GM23338 (cell line): ENCODE data around the gene KIF18A. TPM values are rescaled to one million over a fixed set of nuclear protein-coding genes. Genes with fewer than 3 reads are reported as not detected.

Source experiments
- ATAC-seq: fragments of 200-7000 bp; cut with Tn5 transposase; 3 replicates; pipeline ENCODE4 v1.9.1; 2020
- DNase-seq: peaks from one replicate; pipeline ENCODE4 v3.0.0-alpha.2; 2015; ENCODE audit warnings: low spot score
- H2AFZ ChIP-seq: fragments of 200-600 bp; sonication (generic); 2 replicates; pipeline ENCODE4 v1.8.0; 2016; ENCODE audit warnings: antibody characterized with exemption, mild to moderate bottlenecking, moderate library complexity
- H3F3A ChIP-seq: fragments of 200-600 bp; sonication (generic); replicated peaks from 2 replicates; pipeline ENCODE4 v1.8.0; 2017; ENCODE audit warnings: antibody characterized with exemption, mixed run types, low read depth
- H3K27ac ChIP-seq: fragments of 200-600 bp; sonication (generic); 2 replicates; pipeline ENCODE4 v1.6.1; 2016; ENCODE audit warnings: low read depth
- H3K27me3 ChIP-seq: fragments of 200-600 bp; sonication (generic); 2 replicates; pipeline ENCODE4 v1.8.0; 2016; ENCODE audit warnings: mild to moderate bottlenecking, mixed run types, moderate library complexity; ENCODE audit not compliant: insufficient read depth
- H3K36me3 ChIP-seq: fragments of 200-600 bp; sonication (generic); 2 replicates; pipeline ENCODE4 v1.8.0; 2016; ENCODE audit warnings: mild to moderate bottlenecking; ENCODE audit not compliant: insufficient read depth
- H3K4me1 ChIP-seq: fragments of 200-600 bp; sonication (generic); 2 replicates; pipeline ENCODE4 v1.8.0; 2016; ENCODE audit warnings: mild to moderate bottlenecking, moderate library complexity; ENCODE audit not compliant: insufficient read depth
- H3K4me2 ChIP-seq: fragments of 200-600 bp; sonication (generic); 2 replicates; pipeline ENCODE4 v1.7.1; 2017; ENCODE audit warnings: mixed run types
- H3K4me3 ChIP-seq: fragments of 200-600 bp; sonication (generic); 2 replicates; pipeline ENCODE4 v1.6.1; 2016; ENCODE audit warnings: mixed run types
- H3K79me2 ChIP-seq: fragments of 200-600 bp; sonication (generic); replicated peaks from 2 replicates; pipeline ENCODE4 v1.8.0; 2017; ENCODE audit warnings: mild to moderate bottlenecking; ENCODE audit not compliant: insufficient read depth
- H3K9me2 ChIP-seq: fragments of 200-600 bp; sonication (generic); 2 replicates; pipeline ENCODE4 v1.8.0; 2017; ENCODE audit not compliant: insufficient read depth
- H4K20me1 ChIP-seq: fragments of 200-600 bp; sonication (generic); replicated peaks from 2 replicates; pipeline ENCODE4 v1.8.0; 2017; ENCODE audit warnings: mild to moderate bottlenecking; ENCODE audit not compliant: insufficient read depth
- H3K27ac Mint-ChIP-seq: 2 replicates; pipeline ENCODE4 v1.8.0; 2020; ENCODE audit warnings: inconsistent platforms, mild to moderate bottlenecking, moderate library complexity, mixed read lengths
- H3K27me3 Mint-ChIP-seq: 3 replicates; pipeline ENCODE4 v1.8.0; 2022; ENCODE audit warnings: low read depth, mild to moderate bottlenecking, moderate library complexity, mixed read lengths, inconsistent platforms; ENCODE audit not compliant: insufficient read depth, poor library complexity
- H3K36me3 Mint-ChIP-seq: 3 replicates; pipeline ENCODE4 v1.8.0; 2021; ENCODE audit warnings: low read depth, mild to moderate bottlenecking, inconsistent platforms, moderate library complexity, mixed read lengths
- H3K4me1 Mint-ChIP-seq: 3 replicates; pipeline ENCODE4 v1.8.0; 2020; ENCODE audit warnings: mild to moderate bottlenecking, inconsistent platforms, mixed read lengths
- H3K4me3 Mint-ChIP-seq: 3 replicates; pipeline ENCODE4 v1.8.0; 2021; ENCODE audit warnings: moderate library complexity, mild to moderate bottlenecking, inconsistent platforms, mixed read lengths
- H3K9me3 Mint-ChIP-seq: 3 replicates; pipeline ENCODE4 v1.8.0; 2020; ENCODE audit warnings: moderate library complexity, mild to moderate bottlenecking, inconsistent platforms, mixed read lengths
- CREB1 ChIP-seq: fragments of 250-450 bp; sonication (Bioruptor Pico); IDR thresholded peaks from 2 replicates; pipeline ENCODE4 v1.5.0; 2020; ENCODE audit warnings: low read depth, mild to moderate bottlenecking, moderate library complexity
- ETS1 ChIP-seq: IDR thresholded peaks from 2 replicates; pipeline ENCODE4 v1.6.1; 2016; ENCODE audit warnings: antibody characterized with exemption
- EZH2 ChIP-seq: fragments of 200-600 bp; sonication (generic); IDR thresholded peaks from one replicate; pipeline ENCODE4 v1.8.0; 2017; ENCODE audit warnings: antibody characterized with exemption, mild to moderate bottlenecking, low read depth; ENCODE audit not compliant: unreplicated experiment
- EZH2phosphoT487 ChIP-seq: fragments of 200-600 bp; sonication (generic); IDR thresholded peaks from one replicate; pipeline ENCODE4 v1.8.1; 2018; ENCODE audit warnings: antibody characterized with exemption; ENCODE audit not compliant: unreplicated experiment
- NANOG ChIP-seq: IDR thresholded peaks from 2 replicates; pipeline ENCODE4 v1.6.1; 2016; ENCODE audit warnings: antibody characterized with exemption, borderline replicate concordance
- POLR2AphosphoS5 ChIP-seq: IDR thresholded peaks from 2 replicates; pipeline ENCODE4 v1.6.1; 2016; ENCODE audit warnings: antibody characterized with exemption, low read depth
- STAT1 ChIP-seq: IDR thresholded peaks from one replicate; pipeline ENCODE4 v1.6.1; 2016; ENCODE audit warnings: antibody characterized with exemption; ENCODE audit not compliant: unreplicated experiment
- ZNF114 ChIP-seq: fragments of 250-450 bp; sonication (Bioruptor Pico); IDR thresholded peaks from 2 replicates; pipeline ENCODE4 v1.5.0; 2020; ENCODE audit warnings: mild to moderate bottlenecking, moderate library complexity
- ZNF331 ChIP-seq: fragments of 250-450 bp; sonication (Bioruptor Pico); IDR thresholded peaks from 2 replicates; pipeline ENCODE4 v1.5.0; 2020; ENCODE audit warnings: low read depth, mild to moderate bottlenecking, moderate library complexity
- polyA plus RNA-seq: library from polyadenylated mRNA; unstranded; fragments of >200 nt; fragmentation: Nextera tagmentation; extraction: Ambion mirVana; gene quantifications from 2 replicates; pipeline ENCODE4 v1.2.1, GENCODE V29; 2016
- total RNA-seq: library from RNA; depleted of rRNA; stranded (reverse); fragments of >200 nt; shearing (Covaris generic); gene quantifications from 2 replicates; pipeline ENCODE4 v1.2.3, GENCODE V29; 2014
- TF ChIP-seq, protein P1 (sequence below), 2 experiments: fragments of 200-600 bp in 1 of 2; sonication (generic) in 1 of 2; conservative IDR thresholded peaks; 2 replicates each; pipeline versions ENCODE4 v1.5.1 to v1.6.1; 2016 to 2017; ENCODE audit warnings: antibody characterized with exemption in 2 of 2, low read depth in 2 of 2, mild to moderate bottlenecking in 2 of 2, moderate library complexity in 1 of 2
- TF ChIP-seq, protein P2 (sequence below): fragments of 250-450 bp; sonication (Bioruptor Pico); IDR thresholded peaks from 2 replicates; pipeline ENCODE4 v1.5.0; 2020; ENCODE audit warnings: mild to moderate bottlenecking, moderate library complexity

Gene KIF18A
- total and polyA plus RNA-seq, 2 experiments from 2014 or later = 22.2 to 26.5 TPM

GRCh38 chr11:27973851-27974536, 134.0 kb downstream of the KIF18A start (continued):
- TF ChIP-seq, protein P1, sequence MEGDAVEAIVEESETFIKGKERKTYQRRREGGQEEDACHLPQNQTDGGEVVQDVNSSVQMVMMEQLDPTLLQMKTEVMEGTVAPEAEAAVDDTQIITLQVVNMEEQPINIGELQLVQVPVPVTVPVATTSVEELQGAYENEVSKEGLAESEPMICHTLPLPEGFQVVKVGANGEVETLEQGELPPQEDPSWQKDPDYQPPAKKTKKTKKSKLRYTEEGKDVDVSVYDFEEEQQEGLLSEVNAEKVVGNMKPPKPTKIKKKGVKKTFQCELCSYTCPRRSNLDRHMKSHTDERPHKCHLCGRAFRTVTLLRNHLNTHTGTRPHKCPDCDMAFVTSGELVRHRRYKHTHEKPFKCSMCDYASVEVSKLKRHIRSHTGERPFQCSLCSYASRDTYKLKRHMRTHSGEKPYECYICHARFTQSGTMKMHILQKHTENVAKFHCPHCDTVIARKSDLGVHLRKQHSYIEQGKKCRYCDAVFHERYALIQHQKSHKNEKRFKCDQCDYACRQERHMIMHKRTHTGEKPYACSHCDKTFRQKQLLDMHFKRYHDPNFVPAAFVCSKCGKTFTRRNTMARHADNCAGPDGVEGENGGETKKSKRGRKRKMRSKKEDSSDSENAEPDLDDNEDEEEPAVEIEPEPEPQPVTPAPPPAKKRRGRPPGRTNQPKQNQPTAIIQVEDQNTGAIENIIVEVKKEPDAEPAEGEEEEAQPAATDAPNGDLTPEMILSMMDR (conservative IDR thresholded peaks at IDR 0.05; ENCODE audit: low read depth in 2 of 2) = no peak
- TF ChIP-seq ZNF114 (CRISPR knock-in tag) (no peak), POLR2AphosphoS5 (no peak), EZH2phosphoT487 (no peak), ETS1 (no peak)

DNA sequence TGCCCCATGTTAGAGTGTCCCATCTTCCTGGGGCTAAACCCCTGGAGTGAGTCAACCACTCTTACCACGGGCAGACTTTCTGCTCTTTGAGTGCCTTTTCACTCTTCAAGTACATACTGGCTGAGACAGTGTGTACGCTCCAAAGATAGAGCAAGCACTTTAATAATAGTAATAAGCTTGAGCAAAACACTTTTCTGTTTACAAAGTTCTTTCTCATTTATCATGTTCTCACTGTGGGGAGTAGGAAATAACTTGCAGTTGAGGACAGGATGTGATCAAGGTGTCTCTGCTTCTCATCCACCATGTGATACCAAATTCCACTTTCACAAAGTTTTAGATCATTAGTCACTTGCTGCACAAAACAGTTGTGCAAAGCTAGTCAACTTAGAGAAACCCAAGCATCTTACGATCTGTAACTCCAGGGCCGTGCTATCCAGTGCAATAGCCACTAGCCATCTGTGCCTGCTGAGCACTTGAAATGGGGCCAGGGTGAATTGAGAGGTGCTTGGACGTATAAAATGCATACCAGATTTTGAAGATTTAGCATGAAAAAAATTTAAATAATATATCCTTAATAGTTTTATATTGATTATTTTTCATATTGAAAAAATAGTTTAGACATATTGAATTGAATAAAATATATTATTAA, 135.3 kb downstream of the KIF18A start:
- 0 out of 2 replicates have a peak, but pooled peaks cover 12% of the 10 kb centered on the region for H3K9me2 ChIP-seq
- no peaks in the 10 kb centered on the region for H3K4me1 ChIP-seq
- Mint-ChIP-seq H3K4me1 (peaks cover 4% of the 10 kb centered on the region; the same call in 2 of the 3 replicates), H3K27me3 (no peaks in the 10 kb centered on the region), H3K4me3 (no peak overlapping the region), H3K27ac (no peak overlapping the region), H3K36me3 (no peaks in the 10 kb centered on the region), H3K9me3 (no peaks in the 10 kb centered on the region; the same call in 2 of the 3 replicates)
- no peaks in the 10 kb centered on the region for H3K27me3 ChIP-seq
- no peak overlapping the region for H2AFZ ChIP-seq
- no peak for DNase-seq
- no peaks in the 10 kb centered on the region for H4K20me1 ChIP-seq
- H3K36me3 ChIP-seq = no peaks in the 10 kb centered on the region
- no peak overlapping the region for H3K4me3 ChIP-seq
- H3K27ac ChIP-seq = no peak overlapping the region
- ATAC-seq = no peak
- no peaks in the 10 kb centered on the region for H3K79me2 ChIP-seq
- no peaks in the 10 kb centered on the region for H3F3A ChIP-seq
- no peak overlapping the region for H3K4me2 ChIP-seq
- TF ChIP-seq ETS1 = no peak
- no peak for TF ChIP-seq NANOG
- TF ChIP-seq CREB1 (CRISPR knock-in tag) = no peak
- TF ChIP-seq, protein P2, sequence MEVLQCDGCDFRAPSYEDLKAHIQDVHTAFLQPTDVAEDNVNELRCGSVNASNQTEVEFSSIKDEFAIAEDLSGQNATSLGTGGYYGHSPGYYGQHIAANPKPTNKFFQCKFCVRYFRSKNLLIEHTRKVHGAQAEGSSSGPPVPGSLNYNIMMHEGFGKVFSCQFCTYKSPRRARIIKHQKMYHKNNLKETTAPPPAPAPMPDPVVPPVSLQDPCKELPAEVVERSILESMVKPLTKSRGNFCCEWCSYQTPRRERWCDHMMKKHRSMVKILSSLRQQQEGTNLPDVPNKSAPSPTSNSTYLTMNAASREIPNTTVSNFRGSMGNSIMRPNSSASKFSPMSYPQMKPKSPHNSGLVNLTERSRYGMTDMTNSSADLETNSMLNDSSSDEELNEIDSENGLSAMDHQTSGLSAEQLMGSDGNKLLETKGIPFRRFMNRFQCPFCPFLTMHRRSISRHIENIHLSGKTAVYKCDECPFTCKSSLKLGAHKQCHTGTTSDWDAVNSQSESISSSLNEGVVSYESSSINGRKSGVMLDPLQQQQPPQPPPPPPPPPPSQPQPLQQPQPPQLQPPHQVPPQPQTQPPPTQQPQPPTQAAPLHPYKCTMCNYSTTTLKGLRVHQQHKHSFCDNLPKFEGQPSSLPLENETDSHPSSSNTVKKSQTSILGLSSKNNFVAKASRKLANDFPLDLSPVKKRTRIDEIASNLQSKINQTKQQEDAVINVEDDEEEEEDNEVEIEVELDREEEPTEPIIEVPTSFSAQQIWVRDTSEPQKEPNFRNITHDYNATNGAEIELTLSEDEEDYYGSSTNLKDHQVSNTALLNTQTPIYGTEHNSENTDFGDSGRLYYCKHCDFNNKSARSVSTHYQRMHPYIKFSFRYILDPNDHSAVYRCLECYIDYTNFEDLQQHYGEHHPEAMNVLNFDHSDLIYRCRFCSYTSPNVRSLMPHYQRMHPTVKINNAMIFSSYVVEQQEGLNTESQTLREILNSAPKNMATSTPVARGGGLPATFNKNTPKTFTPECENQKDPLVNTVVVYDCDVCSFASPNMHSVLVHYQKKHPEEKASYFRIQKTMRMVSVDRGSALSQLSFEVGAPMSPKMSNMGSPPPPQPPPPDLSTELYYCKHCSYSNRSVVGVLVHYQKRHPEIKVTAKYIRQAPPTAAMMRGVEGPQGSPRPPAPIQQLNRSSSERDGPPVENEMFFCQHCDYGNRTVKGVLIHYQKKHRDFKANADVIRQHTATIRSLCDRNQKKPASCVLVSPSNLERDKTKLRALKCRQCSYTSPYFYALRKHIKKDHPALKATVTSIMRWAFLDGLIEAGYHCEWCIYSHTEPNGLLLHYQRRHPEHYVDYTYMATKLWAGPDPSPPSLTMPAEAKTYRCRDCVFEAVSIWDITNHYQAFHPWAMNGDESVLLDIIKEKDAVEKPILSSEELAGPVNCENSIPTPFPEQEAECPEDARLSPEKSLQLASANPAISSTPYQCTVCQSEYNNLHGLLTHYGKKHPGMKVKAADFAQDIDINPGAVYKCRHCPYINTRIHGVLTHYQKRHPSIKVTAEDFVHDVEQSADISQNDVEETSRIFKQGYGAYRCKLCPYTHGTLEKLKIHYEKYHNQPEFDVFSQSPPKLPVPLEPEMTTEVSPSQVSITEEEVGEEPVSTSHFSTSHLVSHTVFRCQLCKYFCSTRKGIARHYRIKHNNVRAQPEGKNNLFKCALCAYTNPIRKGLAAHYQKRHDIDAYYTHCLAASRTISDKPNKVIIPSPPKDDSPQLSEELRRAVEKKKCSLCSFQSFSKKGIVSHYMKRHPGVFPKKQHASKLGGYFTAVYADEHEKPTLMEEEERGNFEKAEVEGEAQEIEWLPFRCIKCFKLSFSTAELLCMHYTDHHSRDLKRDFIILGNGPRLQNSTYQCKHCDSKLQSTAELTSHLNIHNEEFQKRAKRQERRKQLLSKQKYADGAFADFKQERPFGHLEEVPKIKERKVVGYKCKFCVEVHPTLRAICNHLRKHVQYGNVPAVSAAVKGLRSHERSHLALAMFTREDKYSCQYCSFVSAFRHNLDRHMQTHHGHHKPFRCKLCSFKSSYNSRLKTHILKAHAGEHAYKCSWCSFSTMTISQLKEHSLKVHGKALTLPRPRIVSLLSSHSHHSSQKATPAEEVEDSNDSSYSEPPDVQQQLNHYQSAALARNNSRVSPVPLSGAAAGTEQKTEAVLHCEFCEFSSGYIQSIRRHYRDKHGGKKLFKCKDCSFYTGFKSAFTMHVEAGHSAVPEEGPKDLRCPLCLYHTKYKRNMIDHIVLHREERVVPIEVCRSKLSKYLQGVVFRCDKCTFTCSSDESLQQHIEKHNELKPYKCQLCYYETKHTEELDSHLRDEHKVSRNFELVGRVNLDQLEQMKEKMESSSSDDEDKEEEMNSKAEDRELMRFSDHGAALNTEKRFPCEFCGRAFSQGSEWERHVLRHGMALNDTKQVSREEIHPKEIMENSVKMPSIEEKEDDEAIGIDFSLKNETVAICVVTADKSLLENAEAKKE (CRISPR knock-in tag) = no peak
- no peak for TF ChIP-seq STAT1
- TF ChIP-seq ZNF331 = no peak
- TF ChIP-seq ZNF114 (CRISPR knock-in tag) = no peak
- no peak for TF ChIP-seq EZH2
